ENCODE data around the gene RCSD1. TPM values are rescaled to one million over a fixed set of nuclear protein-coding genes. Genes with fewer than 3 reads are reported as not detected.

Gene RCSD1
- total and polyA plus RNA-seq, 2 of the 4 experiments (the other 2 are of a cell fraction), result 0.03 TPM; not detected in 1

DNA sequence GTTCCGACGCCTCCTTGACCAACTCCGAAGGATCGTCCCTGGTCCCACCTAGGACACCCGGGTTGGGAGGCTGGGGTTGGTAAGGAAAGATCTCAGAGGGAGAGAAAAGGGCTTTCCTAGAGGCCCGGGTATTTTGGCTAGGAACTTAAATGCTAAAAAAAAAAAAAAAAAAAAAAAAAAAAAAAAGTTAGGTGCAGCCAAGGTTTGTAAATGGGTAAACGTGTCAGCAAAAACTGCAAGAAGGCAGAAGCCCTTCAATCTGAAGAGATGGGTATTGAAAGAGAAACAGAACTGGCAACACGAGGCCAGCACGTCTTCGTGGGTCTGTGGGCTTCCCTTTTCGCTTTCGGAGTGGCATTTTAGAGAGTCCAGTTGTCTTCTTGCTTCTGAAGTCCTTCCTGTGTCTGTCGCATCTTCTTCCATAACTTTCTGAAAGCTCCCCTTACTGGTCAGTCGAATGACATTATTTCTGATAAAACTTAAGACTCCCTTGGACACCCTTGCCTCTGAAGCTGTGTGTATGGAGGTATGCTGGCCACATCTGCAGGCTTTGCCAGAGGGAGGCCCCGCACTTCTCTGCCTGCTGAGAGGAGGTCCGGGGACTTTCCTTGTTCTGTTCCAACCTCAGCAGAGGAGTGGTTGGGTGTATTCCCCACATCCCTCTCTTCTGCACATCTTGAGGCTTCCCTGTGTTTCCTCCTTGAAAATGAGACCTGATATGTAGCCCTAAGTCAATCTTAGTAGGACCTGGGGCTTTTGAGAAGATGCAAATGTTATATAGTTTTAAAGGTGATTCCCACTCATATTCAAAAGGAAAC is 745 bp downstream of the RCSD1 start:
- H3K27me3 ChIP-seq (ENCODE audit: control insufficient read depth, insufficient read depth, low read length), result peaks cover 56% of the 10 kb centered on the region
- H4K20me1 ChIP-seq (ENCODE audit: insufficient read depth, low read length), result no peaks in the 10 kb centered on the region
- intact Hi-C loops (cut with micrococcal nuclease) (no loop called here), in situ Hi-C loops (cut with MboI; ENCODE audit: low sequenced_read_pairs) (no loop called here), dilution Hi-C loops (cut with HindIII; ENCODE audit: low sequenced_read_pairs, unreplicated experiment) (no loop called here)
- H3K4ac ChIP-seq (ENCODE audit: low read depth, low read length), result no peak overlapping the region
- H4K91ac ChIP-seq (ENCODE audit: insufficient read depth, low read depth, low read length), result no peak overlapping the region
- H3K18ac ChIP-seq (ENCODE audit: low read depth, low read length), result no peak overlapping the region
- peak overlapping the region; percentile 84 for H2AFZ ChIP-seq (replicated peaks; ENCODE audit: low read length, poor library complexity)
- H2BK120ac ChIP-seq (ENCODE audit: low read depth, low read length), result no peak overlapping the region
- WGBS, 2 experiments (ENCODE audit: extremely low coverage in 2 of 2, insufficient read length in 1 of 2), result 100% methylated on average over 5 of the region's 16 CpGs; no CpG with 5 or more reads in 1 of the 2 experiments
- H3K23ac ChIP-seq (ENCODE audit: low read depth, low read length), result no peak overlapping the region
- H2BK20ac ChIP-seq (ENCODE audit: low read depth, low read length), result no peak overlapping the region
- H3K9ac ChIP-seq (ENCODE audit: low read depth, low read length), result no peak overlapping the region
- no peak overlapping the region for H2AK9ac ChIP-seq (replicated peaks; ENCODE audit: low read depth, low read length, poor library complexity)
- H3K14ac ChIP-seq (replicated peaks; ENCODE audit: low read depth, low read length), result no peak overlapping the region
- no peak overlapping the region for H4K5ac ChIP-seq (ENCODE audit: low read depth, low read length)
- no peak overlapping the region for H3K56ac ChIP-seq (ENCODE audit: extremely low read depth, insufficient read depth, low read length)
- DNase-seq, result no peak
- no peak overlapping the region for H4K8ac ChIP-seq (ENCODE audit: low read depth in 2 of 2, low read length in 2 of 2)
- peak overlapping the region; percentile 68; the same call in 1 of the 2 replicates for H3K4me2 ChIP-seq (ENCODE audit: low read depth, low read length)
- no peak for TF ChIP-seq POLR2A (IDR thresholded peaks at IDR 0.05; ENCODE audit: low read depth, low read length)
- TF ChIP-seq RCOR1 (IDR thresholded peaks at IDR 0.05; ENCODE audit: insufficient replicate concordance, low read length), result no peak
- no peak for TF ChIP-seq MAFK (IDR thresholded peaks at IDR 0.05; ENCODE audit: low read depth, low read length)
- TF ChIP-seq, protein P1, sequence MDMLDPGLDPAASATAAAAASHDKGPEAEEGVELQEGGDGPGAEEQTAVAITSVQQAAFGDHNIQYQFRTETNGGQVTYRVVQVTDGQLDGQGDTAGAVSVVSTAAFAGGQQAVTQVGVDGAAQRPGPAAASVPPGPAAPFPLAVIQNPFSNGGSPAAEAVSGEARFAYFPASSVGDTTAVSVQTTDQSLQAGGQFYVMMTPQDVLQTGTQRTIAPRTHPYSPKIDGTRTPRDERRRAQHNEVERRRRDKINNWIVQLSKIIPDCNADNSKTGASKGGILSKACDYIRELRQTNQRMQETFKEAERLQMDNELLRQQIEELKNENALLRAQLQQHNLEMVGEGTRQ (IDR thresholded peaks at IDR 0.05; ENCODE audit: low read depth, low read length), result no peak
- ChIA-PET CTCF (interaction anchor here (0.6 kb wide), 1 partner anchor 13 kb away, joined by 3 read pairs; no protein-coding TSS in a partner anchor), POLR2A (ENCODE audit: unreplicated experiment) (no interaction called here)
- no peaks in the 10 kb centered on the region for H3K4me1 ChIP-seq (ENCODE audit: control insufficient read depth, insufficient read depth, low read length)
- no peak overlapping the region for H3K27ac ChIP-seq (ENCODE audit: insufficient read depth, low read length)
- no peak overlapping the region for H2BK5ac ChIP-seq (ENCODE audit: low read depth, low read length, poor library complexity, severe bottlenecking)
- BruUV-seq (replicated peaks), result no TSS peak
- no peaks in the 10 kb centered on the region for H3K79me1 ChIP-seq (ENCODE audit: low read depth in 1 of 2, low read length in 2 of 2)
- ATAC-seq (ENCODE audit: low read depth), result no peak
- no peak overlapping the region for H2BK15ac ChIP-seq (ENCODE audit: low read depth, low read length)
- no peak overlapping the region for H2AK5ac ChIP-seq (ENCODE audit: low read depth, low read length)
- no peaks in the 10 kb centered on the region for H3K9me3 ChIP-seq (ENCODE audit: control insufficient read depth, insufficient read depth, low read length)
- peak overlapping the region; percentile 28 for H3K4me3 ChIP-seq (ENCODE audit: insufficient read depth, low read depth, low read length)
- no peaks in the 10 kb centered on the region for H3K9me1 ChIP-seq (ENCODE audit: insufficient read depth, low read length)
- H3K36me3 ChIP-seq (ENCODE audit: control insufficient read depth, insufficient read depth, low read length), result no peaks in the 10 kb centered on the region

Measured in IMR-90 (cell line).